Panc1 (cell line): Measurements from ENCODE around the gene IQCH. TPM values are rescaled to one million over a fixed set of nuclear protein-coding genes. Genes with fewer than 3 reads are reported as not detected.

Experiments used
- ATAC-seq: fragments of 200-7000 bp; cut with Tn5 transposase; 2 replicates; pipeline ENCODE4 v1.9.1; 2020; ENCODE audit warnings: mild to moderate bottlenecking, moderate library complexity
- BruUV-seq: library from RNA; stranded (reverse); fragments of 400-500 nt; replicated peaks from 2 replicates; lab custom pipeline; 2021; lab: Mats Ljungman, UMichigan
- CTCF ChIA-PET: fragments of 300-600 bp; sonication (Branson Sonifier 250); formaldehyde crosslinking; loops from one replicate; lab custom pipeline; 2022; ENCODE audit warnings: antibody characterized with exemption; lab: Charles Lee
- POLR2A ChIA-PET: fragments of 300-600 bp; sonication (Branson Sonifier 250); formaldehyde crosslinking; loops from one replicate; lab custom pipeline; 2022; ENCODE audit warnings: antibody characterized with exemption; lab: Charles Lee
- DNase-seq: peaks from one replicate; pipeline ENCODE4 v3.0.0-alpha.2; 2010; ENCODE audit warnings: low read depth, low spot score
- H3K27ac ChIP-seq: 2 replicates; pipeline ENCODE4 v1.5.1; 2011; ENCODE audit warnings: mild to moderate bottlenecking, low read length, inconsistent platforms
- H3K27me3 ChIP-seq: fragments of 200-500 bp; sonication (Bioruptor generic); 2 replicates; pipeline ENCODE4 v1.6.0; 2014; ENCODE audit warnings: low read length, inconsistent platforms; ENCODE audit not compliant: control insufficient read depth, insufficient read depth
- H3K36me3 ChIP-seq: fragments of 200-500 bp; sonication (Bioruptor generic); 2 replicates; pipeline ENCODE4 v1.5.1; 2014; ENCODE audit warnings: inconsistent platforms, mild to moderate bottlenecking, low read length, moderate library complexity; ENCODE audit not compliant: control insufficient read depth, insufficient read depth
- H3K4me1 ChIP-seq: 2 replicates; pipeline ENCODE4 v1.5.1; 2011; ENCODE audit warnings: inconsistent platforms, mild to moderate bottlenecking, low read length, moderate library complexity; ENCODE audit not compliant: control insufficient read depth, insufficient read depth
- H3K4me3 ChIP-seq, 2 experiments: 2 replicates each; pipeline ENCODE4 v1.5.1; 2011 to 2012; ENCODE audit warnings: low read depth in 2 of 2, low read length in 2 of 2, mild to moderate bottlenecking in 2 of 2, inconsistent platforms in 1 of 2, moderate library complexity in 1 of 2
- H3K9me3 ChIP-seq: fragments of 200-500 bp; sonication (Bioruptor generic); 2 replicates; pipeline ENCODE4 v1.5.1; 2014; ENCODE audit warnings: low read depth, mild to moderate bottlenecking, inconsistent platforms, low read length, moderate library complexity; ENCODE audit not compliant: control insufficient read depth, insufficient read depth
- CTCF ChIP-seq: fragments of 450-650 bp; IDR thresholded peaks from 2 replicates; pipeline ENCODE4 v1.5.1; 2017; ENCODE audit warnings: mild to moderate bottlenecking
- POLR2AphosphoS5 ChIP-seq: IDR thresholded peaks from 2 replicates; pipeline ENCODE4 v1.6.1; 2012; ENCODE audit warnings: mild to moderate bottlenecking, low read depth, low read length, moderate library complexity
- REST ChIP-seq, 2 experiments: IDR thresholded peaks; 2 replicates each; pipeline ENCODE4 v1.6.1; 2011 to 2012; ENCODE audit warnings: low read depth in 2 of 2, control low read depth in 1 of 2, low read length in 1 of 2, mild to moderate bottlenecking in 1 of 2, moderate library complexity in 1 of 2; ENCODE audit not compliant: insufficient read depth in 1 of 2
- SIN3A ChIP-seq: IDR thresholded peaks from 2 replicates; pipeline ENCODE4 v1.6.1; 2012; ENCODE audit warnings: low read depth, mild to moderate bottlenecking, low read length, moderate library complexity, borderline replicate concordance; ENCODE audit not compliant: insufficient read depth
- TCF7L2 ChIP-seq: IDR thresholded peaks from 2 replicates; pipeline ENCODE4 v1.6.1; 2011; ENCODE audit warnings: mild to moderate bottlenecking, low read depth, low read length, inconsistent platforms
- in situ Hi-C: cut with HindIII; loops from 2 replicates; pipeline ENCODE4 v1.10.0; 2016; ENCODE audit warnings: low sequenced_read_pairs, low pct_unique_long_range_greater_than_20kb
- intact Hi-C: fragments of 100-400 bp; cut with micrococcal nuclease; formaldehyde crosslinking; loops from one replicate; pipeline ENCODE4 v1.10.0; 2022; ENCODE audit not compliant: unreplicated experiment
- total RNA-seq: library from RNA; stranded (reverse); gene quantifications from one replicate; pipeline ENCODE4 v1.2.1, GENCODE V29; 2021; ENCODE audit not compliant: unreplicated experiment

Gene IQCH
- total RNA-seq, 1 experiment from 2014 or later: 3.9 TPM

- intact Hi-C loops (no loop called here), in situ Hi-C loops (no loop called here)
- ATAC-seq (no peak), DNase-seq (no peak)
- ChIA-PET POLR2A (no interaction called here), CTCF (no interaction called here)
- Histone ChIP-seq H3K36me3 (no peaks in the 10 kb centered on the region), H3K4me1 (no peaks in the 10 kb centered on the region), H3K27ac (no peak overlapping the region), H3K9me3 (no peaks in the 10 kb centered on the region), H3K4me3 (no peak overlapping the region), H3K27me3 (no peaks in the 10 kb centered on the region; the same call in 1 of the 2 replicates)
- TF ChIP-seq REST (IDR thresholded peaks at IDR 0.05; ENCODE audit: insufficient read depth in 1 of 2, low read depth in 2 of 2, low read length in 1 of 2) (no peak), CTCF (no peak), TCF7L2 (no peak), SIN3A (no peak), POLR2AphosphoS5 (no peak)
- BruUV-seq: no TSS peak
These were observed 208.9 kb downstream of the IQCH start for GRCh38 chr15:67463488-67463887.

GRCh38 chr15:67465196-67465952 is 210.8 kb downstream of the IQCH start:
- no peak for TF ChIP-seq REST (IDR thresholded peaks at IDR 0.05; ENCODE audit: insufficient read depth in 1 of 2, low read depth in 2 of 2, low read length in 1 of 2)
- no peak for TF ChIP-seq TCF7L2
- no peak for TF ChIP-seq SIN3A
- TF ChIP-seq POLR2AphosphoS5: no peak
- no peak for TF ChIP-seq CTCF
- intact Hi-C loops (no loop called here), in situ Hi-C loops (no loop called here)
- no TSS peak for BruUV-seq
- Histone ChIP-seq H3K27ac (no peak overlapping the region), H3K9me3 (no peaks in the 10 kb centered on the region), H3K4me3 (no peak overlapping the region), H3K4me1 (no peaks in the 10 kb centered on the region), H3K36me3 (no peaks in the 10 kb centered on the region), H3K27me3 (no peaks in the 10 kb centered on the region; the same call in 1 of the 2 replicates)
- ATAC-seq (no peak), DNase-seq (no peak)
- CTCF ChIA-PET: no interaction called here
- POLR2A ChIA-PET: interaction anchor here (0.9 kb wide), 1 partner anchor 812 kb away, joined by 3 read pairs; the partner anchor contains the start of gene FEM1B
